Measurements from ENCODE around the gene PIKFYVE.
A peak's percentile ranks its signal among the peaks of the same experiment; 100 is the strongest.

Gene PIKFYVE

GRCh38 chr2:208268156-208268952, 2.3 kb downstream of the PIKFYVE start:
- DNase-seq, result no peak
- TF ChIP-seq POLR2A (IDR thresholded peaks at IDR 0.05; ENCODE audit: low read length) (no peak), GATA1 (IDR thresholded peaks at IDR 0.05; ENCODE audit: low read depth, low read length) (no peak)

GRCh38 chr2:208269091-208269490, 3.0 kb downstream of the PIKFYVE start:
- DNase-seq, result peak; percentile 28 to 35
- TF ChIP-seq GATA1 (IDR thresholded peaks at IDR 0.05; ENCODE audit: low read depth, low read length), result no peak

DNA sequence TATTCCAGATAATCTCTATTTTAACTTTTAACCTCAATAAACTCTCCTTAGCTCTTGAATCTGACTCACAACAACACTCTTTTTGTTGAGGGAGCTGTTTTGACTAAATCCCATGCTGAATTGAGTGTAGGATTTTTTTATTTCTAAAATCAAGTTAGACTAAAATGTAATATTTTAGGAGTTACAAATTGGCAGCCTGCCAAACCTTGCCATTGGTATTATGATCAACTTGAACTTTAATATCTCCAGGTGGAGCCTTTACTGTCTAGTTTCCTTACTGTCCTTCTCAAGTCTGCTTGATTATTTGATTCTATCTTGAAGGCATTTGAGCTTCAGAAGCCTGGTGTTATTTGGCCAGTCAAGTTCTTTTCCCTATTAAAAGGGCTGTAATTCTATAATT, 8.7 kb downstream of the PIKFYVE start:
- TF ChIP-seq POLR2A (IDR thresholded peaks at IDR 0.05; ENCODE audit: low read length), result no peak
- peak in 1 of 2 experiments; percentile 21 for DNase-seq

GRCh38 chr2:208278549-208278948, 12.5 kb downstream of the PIKFYVE start:
- no peak for TF ChIP-seq GATA1 (IDR thresholded peaks at IDR 0.05; ENCODE audit: low read depth, low read length)
- TF ChIP-seq POLR2A (IDR thresholded peaks at IDR 0.05; ENCODE audit: low read length), result no peak
- no peak for DNase-seq

DNA sequence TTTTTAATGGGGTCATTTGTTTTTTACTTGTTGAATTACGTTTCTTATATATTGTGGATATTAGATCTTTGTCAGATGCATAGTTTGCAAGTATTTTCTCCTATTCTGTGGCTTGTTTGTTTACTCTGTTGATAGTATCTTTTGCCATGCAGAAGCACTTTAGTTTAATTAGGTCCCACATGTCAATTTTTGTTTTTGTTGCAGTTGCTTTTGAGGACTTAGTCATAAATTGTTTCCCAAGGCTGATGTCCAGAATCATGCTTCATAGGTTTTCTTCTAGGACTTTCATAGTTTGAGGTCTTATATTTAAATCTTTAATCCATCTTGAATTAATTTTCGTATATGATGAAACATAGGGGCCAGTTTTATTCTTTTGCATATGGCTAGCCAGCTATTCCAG, 13.2 kb downstream of the PIKFYVE start:
- TF ChIP-seq GATA1 (IDR thresholded peaks at IDR 0.05; ENCODE audit: low read depth, low read length) (no peak), POLR2A (IDR thresholded peaks at IDR 0.05; ENCODE audit: low read length) (no peak)
- no peak for DNase-seq

DNA sequence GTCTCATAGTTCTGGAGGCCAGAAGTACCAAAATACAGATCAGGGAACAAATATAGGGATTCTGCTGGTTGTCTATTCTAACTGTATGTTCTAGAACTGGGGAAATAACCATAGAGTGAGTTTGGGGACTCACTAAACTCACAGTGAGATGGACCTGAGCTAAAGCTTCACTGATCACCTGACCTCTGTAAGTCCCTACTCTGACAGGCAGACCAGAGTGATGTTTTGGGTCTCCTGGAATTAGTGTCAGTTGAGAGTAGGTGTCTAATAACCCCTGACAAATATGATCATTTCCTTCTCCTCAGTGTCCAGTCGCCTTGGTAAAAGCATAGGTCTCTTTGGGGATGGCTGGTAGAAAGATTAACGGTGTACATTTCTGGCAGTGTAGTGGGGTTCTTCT, 14.2 kb downstream of the PIKFYVE start:
- DNase-seq, result no peak
- TF ChIP-seq GATA1 (IDR thresholded peaks at IDR 0.05; ENCODE audit: low read depth, low read length) (no peak), POLR2A (IDR thresholded peaks at IDR 0.05; ENCODE audit: low read length) (peak; percentile 14)

DNA sequence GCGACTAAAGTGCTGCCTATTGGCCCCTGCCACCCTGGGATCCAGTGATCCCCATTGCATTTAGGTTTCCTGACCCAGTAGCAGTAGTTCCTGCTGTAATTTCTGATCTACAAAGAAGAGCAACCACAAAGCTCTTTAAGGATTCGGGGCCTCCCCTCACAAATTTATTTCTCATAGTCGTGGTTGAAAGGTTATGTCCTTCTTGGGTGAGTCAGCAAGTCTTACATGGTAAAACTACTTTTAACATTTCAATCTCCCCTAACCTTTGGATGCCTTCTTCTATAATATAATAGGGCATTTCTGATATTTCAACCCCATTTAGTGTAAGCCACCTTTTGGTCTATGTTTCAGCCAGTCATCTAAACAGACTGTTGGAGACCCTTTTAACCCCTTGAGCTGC, 14.9 kb downstream of the PIKFYVE start:
- DNase-seq, result no peak

DNA sequence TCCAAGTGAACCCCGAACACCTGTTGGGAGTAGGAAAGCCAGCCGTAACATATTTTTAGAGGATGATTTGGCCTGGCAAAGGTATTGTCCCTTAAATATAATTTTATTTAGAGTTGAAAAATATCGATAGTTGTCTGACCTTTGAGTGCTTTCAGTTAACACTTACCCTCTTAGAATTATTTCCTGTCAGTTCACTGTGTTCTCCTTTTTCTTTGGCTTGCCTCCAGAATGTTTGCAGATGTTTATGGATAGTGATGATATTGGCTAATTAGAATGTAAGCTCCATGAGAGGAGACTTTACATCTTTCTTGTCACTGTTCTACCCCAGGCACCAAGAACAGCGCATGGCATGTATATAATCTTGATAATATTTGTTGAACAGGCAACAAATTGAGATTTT, 19.8 kb downstream of the PIKFYVE start:
- TF ChIP-seq POLR2A (IDR thresholded peaks at IDR 0.05; ENCODE audit: low read length) (no peak), GATA1 (IDR thresholded peaks at IDR 0.05; ENCODE audit: low read depth, low read length) (no peak)
- DNase-seq, result peak in 1 of 2 experiments; percentile 6

More for the DNA sequence above, 14.9 kb downstream of the PIKFYVE start:
- TF ChIP-seq POLR2A (IDR thresholded peaks at IDR 0.05; ENCODE audit: low read length), result no peak
- no peak for TF ChIP-seq GATA1 (IDR thresholded peaks at IDR 0.05; ENCODE audit: low read depth, low read length)

DNA sequence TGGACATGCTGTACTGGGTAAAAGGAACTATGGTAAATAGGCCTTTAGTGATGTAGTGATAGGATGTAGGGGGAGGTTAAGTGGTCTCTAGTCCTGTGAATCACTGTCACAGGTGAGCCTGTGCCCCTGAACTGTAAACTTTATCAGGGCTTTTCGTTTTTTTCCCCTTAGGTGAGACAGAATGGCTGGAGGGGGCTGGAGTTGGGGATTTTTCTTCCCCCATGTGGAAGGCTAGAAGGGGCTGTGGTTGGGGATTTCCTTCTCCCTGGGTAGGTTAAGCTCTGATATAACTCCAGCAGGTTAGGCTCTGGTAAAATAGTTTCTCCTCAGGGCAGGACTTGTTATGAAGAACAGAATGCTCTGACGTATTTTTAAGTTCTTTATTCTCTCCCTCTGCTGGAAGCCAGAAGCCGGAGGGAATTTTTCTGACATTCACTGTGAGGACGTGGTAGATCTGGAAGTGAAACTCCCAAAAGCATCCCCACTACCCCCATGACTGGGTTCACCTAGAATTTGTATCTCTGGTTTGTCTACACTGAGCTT, 28.5 kb downstream of the PIKFYVE start:
- TF ChIP-seq GATA1 (IDR thresholded peaks at IDR 0.05; ENCODE audit: low read depth, low read length), result no peak
- TF ChIP-seq POLR2A (IDR thresholded peaks at IDR 0.05; ENCODE audit: low read length), result no peak
- no peak for DNase-seq

GRCh38 chr2:208295834-208296233, 29.8 kb downstream of the PIKFYVE start:
- TF ChIP-seq POLR2A (IDR thresholded peaks at IDR 0.05; ENCODE audit: low read length) (no peak), GATA1 (IDR thresholded peaks at IDR 0.05; ENCODE audit: low read depth, low read length) (no peak)
- peak; percentile 44 to 65 for DNase-seq

- no peak for DNase-seq
- TF ChIP-seq POLR2A (IDR thresholded peaks at IDR 0.05; ENCODE audit: low read length), result no peak
- no peak for TF ChIP-seq GATA1 (IDR thresholded peaks at IDR 0.05; ENCODE audit: low read depth, low read length)
Observed at GRCh38 chr2:208296610-208297009, 30.6 kb downstream of the PIKFYVE start.

DNA sequence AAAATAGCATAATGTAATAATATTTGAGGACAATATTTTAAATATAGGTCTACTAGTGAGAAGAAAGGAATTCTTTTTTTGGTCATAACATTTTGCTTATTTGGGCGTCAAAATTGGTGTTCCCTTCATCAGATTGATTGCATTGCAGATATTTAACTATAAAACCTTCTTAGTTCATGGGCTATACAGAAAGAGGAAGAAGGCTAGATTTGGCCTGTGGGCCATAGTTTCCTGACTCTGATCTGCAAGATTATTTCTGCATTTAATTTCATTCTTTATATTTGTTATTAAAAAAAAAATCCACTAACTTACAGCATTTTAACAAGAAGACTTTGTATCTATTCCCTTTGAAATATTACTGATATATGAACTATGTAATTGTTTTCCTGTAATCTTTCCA, 31.9 kb downstream of the PIKFYVE start:
- TF ChIP-seq GATA1 (IDR thresholded peaks at IDR 0.05; ENCODE audit: low read depth, low read length) (no peak), POLR2A (IDR thresholded peaks at IDR 0.05; ENCODE audit: low read length) (no peak)
- no peak for DNase-seq

GRCh38 chr2:208300847-208301618, 35.0 kb downstream of the PIKFYVE start:
- no peak for TF ChIP-seq GATA1 (IDR thresholded peaks at IDR 0.05; ENCODE audit: low read depth, low read length)
- no peak for TF ChIP-seq POLR2A (IDR thresholded peaks at IDR 0.05; ENCODE audit: low read length)
- DNase-seq, result no peak

- TF ChIP-seq POLR2A (IDR thresholded peaks at IDR 0.05; ENCODE audit: low read length), result no peak
- TF ChIP-seq GATA1 (IDR thresholded peaks at IDR 0.05; ENCODE audit: low read depth, low read length), result no peak
Observed at GRCh38 chr2:208304157-208304556, 38.1 kb downstream of the PIKFYVE start.

More at GRCh38 chr2:208304157-208304556, 38.1 kb downstream of the PIKFYVE start:
- DNase-seq, result no peak
